ENCODE measurements around the gene CDH26.

DNA sequence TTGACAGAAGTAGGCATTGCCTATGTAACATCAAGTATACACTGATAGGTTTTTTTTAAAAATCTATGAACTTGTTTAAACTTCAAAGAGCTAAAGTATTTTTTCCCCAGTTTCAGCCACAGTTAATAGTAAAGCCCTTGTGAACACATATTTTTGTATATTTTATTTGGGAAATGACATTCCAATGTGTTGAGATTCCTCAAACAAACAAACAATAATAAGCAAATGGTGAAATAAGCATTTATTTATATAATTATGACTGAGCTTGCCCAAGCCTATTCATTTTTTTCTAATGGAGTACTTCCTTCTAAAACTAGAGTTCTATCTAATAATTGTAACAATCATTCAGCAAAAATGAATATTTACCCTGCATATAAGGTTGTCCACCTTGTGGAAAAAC is 37.3 kb upstream of the CDH26 start:
- TF ChIP-seq, protein P1, sequence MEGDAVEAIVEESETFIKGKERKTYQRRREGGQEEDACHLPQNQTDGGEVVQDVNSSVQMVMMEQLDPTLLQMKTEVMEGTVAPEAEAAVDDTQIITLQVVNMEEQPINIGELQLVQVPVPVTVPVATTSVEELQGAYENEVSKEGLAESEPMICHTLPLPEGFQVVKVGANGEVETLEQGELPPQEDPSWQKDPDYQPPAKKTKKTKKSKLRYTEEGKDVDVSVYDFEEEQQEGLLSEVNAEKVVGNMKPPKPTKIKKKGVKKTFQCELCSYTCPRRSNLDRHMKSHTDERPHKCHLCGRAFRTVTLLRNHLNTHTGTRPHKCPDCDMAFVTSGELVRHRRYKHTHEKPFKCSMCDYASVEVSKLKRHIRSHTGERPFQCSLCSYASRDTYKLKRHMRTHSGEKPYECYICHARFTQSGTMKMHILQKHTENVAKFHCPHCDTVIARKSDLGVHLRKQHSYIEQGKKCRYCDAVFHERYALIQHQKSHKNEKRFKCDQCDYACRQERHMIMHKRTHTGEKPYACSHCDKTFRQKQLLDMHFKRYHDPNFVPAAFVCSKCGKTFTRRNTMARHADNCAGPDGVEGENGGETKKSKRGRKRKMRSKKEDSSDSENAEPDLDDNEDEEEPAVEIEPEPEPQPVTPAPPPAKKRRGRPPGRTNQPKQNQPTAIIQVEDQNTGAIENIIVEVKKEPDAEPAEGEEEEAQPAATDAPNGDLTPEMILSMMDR (conservative IDR thresholded peaks at IDR 0.05 in 1 of 2, IDR thresholded peaks at IDR 0.05 in 1 of 2; ENCODE audit: extremely low read depth in 1 of 2, insufficient read depth in 1 of 2, low read depth in 1 of 2, low read length in 2 of 2) = no peak
- TF ChIP-seq EZH2 (IDR thresholded peaks at IDR 0.05; ENCODE audit: borderline replicate concordance, low read length) = no peak

All from mammary epithelial cell (primary cell).